Measurements from ENCODE around the gene IVD.

IVD gene

DNA sequence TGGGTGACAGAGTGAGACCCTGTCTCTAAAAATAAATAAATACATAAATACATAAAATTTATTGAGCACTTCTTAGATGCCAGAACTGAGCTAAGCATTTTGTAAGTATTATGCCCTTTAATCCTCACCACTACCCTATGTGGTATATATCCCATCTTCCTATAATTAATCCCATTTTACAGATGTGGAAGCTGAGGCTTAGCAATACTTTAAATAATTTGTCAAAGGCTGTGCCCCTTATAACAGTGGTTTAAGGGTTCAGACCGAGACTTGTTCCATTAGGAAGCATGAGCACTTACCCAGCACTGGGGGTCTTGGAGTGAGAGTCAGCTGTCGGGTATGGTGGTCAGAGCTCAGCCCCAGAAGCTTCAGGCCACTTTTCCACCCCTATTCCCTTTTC lies 57.7 kb downstream of the IVD start:
- DNase-seq, result no peak

DNA sequence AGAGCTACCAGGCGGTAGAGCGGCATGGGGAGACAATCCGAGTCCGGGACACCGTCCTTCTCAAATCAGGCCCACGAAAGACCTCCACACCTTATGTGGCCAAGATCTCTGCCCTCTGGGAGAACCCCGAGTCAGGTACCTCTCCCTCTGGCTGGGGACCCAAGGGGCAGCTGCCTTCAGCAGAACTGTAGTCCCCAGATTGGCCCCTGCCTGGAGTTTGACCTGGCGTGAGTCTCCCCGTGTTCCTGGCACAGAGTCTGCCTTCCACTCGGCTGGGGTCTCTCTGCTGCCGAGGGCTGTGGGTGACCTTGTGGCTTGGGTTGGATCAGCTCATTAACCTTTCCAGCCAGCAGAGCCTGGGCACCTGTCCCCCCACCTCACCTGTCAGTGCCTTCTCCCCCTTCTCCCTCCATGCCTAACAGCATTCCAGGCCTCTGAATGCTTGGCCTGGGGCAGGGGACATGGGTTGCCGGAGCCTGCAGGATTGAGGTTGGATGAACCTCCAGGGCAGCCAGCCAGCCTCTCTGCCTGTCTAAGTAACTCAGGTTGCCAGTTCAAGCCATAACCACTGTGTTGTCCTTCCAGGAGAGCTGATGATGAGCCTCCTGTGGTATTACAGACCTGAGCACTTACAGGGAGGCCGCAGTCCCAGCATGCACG lies 58.4 kb downstream of the IVD start:
- no peak for DNase-seq

DNA sequence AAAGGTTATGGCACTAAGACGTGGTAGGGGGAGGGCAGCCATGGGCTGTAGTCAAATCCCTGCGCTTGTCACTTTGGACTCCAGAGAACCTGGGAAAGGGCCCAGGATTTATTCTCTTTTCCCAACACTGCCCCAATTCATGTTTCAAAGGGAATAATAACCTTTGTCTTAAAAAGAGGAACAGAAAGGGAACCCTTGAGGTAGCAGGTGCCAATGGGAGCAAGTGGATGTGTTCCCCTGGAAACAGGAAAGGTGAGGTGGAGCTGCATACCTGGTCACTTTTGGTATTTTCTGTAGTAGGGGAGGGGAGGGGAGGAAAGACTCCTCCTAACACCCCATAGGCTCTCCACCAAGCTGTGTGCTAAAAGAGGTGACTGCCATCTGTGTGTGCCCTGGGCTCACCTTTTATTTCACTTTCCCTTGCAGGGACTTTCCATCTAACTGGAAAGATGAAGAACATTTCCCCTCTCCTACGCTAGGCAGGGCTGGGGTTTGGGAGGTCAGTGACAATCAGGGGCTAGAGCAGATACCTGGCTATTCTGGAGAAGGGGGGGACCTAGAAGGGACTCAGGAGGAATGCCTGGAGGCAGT lies 59.1 kb downstream of the IVD start:
- DNase-seq, result no peak

- no peak for DNase-seq
Measured at GRCh38 chr15:40465939-40466338, 60.3 kb downstream of the IVD start.

DNA sequence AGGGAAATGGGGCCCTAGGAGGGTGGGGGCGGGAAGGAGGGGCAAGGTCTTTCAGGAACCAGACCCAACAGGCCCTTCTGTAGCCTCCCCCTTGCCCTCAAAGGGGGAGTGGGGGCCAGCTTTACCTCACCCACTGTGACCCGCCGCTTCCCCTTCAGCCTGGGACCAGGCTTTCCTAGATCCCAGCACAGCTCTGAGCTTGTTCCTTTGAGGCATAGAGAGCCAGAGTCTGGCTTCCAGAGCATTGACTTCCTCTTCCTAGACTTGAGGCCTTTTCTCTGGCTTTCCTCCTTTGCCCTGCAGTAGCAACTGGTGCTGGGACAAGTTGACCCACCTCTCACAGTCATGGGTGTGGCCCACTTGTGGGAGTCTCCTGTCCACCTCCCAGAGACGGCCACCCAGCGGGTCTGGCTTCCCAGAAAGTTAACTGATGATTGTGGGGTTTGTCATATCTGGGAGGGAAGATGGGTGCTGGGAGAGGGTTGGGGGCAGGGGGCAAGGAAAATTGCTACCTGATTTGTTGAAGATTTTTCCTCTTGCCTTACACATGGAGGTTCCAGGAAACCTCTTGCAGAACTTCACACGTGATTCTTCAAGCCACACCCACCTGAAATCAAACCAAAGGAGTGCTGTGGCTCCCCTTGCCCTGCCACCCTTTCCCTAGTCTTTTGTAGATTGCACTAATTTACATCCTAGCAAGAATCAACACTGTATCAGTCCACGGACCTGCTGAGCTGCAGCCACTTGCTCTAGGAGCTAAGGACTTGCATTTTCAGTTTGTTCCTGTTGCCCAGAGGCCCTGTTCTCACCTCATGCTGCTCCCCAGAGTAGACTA lies 61.0 kb downstream of the IVD start:
- no peak for DNase-seq

- no peak for DNase-seq
Measured at GRCh38 chr15:40467261-40467615, 61.6 kb downstream of the IVD start.

- no peak for DNase-seq
Measured at GRCh38 chr15:40468898-40469331, 63.3 kb downstream of the IVD start.

DNA sequence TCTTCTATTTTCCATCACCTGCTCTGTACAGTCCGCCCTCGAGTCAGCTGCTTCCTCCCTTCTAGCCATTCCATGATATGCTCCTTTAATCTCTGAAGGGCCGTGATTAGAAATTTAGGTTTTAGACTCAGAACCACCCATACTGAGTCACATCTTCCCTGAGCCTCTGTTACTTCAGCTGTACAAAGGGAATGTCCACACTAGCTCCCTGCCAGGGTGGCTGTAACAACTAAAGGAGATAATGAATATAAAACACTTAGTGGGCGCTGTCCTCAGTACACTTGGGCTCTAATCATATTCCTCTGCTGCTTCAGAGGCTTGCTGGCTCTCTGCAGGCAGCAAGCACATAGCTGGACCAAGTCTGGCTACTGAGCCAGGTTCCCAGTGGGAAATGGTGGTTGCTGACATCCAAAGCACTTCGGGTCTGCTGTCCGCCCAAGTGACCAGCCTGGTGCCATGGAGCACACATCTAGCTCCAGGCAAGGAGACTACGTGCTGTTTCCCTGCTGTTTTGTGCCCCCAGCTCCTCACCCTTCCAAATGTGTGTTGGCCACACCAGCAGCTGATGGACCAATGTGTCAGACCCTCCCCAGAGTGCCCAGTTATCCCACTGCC lies 64.3 kb downstream of the IVD start:
- DNase-seq, result no peak

DNA sequence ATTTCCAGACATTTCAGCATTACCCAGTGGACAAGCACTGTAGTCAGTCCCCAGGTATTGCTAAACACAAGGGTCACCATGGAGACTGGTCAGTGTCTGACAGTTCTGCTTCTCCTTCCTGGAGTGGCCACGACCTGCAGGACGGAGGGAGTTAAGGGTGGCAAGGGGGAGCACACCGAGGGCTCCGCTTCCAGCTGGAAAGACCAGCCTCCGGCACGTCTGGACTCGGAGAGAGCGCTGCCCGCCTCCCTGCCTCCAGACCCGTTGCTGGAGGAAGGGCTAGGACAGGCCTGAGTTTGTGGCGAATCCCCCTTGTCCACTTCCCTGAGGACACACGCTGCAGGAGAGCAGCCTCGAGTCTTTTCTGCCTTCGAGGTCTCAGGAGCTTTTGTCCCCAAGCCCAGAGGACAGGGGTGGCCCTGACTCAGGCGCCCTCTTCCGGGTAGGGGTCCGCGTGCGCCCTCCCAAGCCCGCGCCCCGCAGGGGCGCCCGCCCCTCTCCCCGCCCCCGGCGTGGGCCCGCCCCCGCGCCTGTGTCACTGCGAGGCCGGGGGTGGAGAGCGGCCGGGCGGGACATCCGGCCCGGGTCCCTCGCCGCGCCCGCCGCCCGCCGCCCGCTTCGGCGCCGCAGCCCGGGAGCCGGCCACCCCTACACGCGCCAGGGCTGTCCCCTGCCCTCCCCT lies 65.0 kb downstream of the IVD start, which contains the start of gene CHST14:
Gene CHST14 (plus strand): TSS at position 562 of the 682 bp plus-strand sequence. CDS start 230 bp downstream, outside the sequence.
- no peak for DNase-seq

All from NCI-H226 (cell line).